ENCODE data around the gene H2AZ2. TPM values are rescaled to one million over a fixed set of nuclear protein-coding genes. Genes with fewer than 3 reads are reported as not detected.

H2AZ2 gene
- total RNA-seq, 3 donors from 2014 or later: 126 to 242 (median 158) TPM

DNA sequence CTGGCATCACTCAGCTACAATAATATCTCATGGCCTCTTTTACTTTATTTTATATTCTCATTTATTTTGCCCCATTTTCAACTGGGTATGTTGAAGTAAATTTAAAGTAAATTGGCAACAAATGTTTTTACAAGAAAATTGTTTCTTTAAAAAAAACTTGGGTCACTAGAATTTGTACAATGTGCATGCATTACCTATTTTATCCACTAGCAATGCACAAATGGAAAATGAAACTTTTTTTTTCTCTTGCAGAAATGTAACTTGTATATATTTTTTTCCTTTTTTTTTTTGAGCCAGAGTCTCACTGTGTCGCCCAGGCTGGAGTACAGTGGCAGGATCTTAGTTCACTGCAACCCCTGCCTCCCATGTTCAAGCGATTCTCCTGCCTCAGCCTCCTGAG, 10.3 kb upstream of the H2AZ2 start:
- Histone ChIP-seq H3K4me1 (ENCODE audit: low read depth) (peaks cover 4% of the 10 kb centered on the region), H3K9me3 (no peaks in the 10 kb centered on the region), H3K4me3 (no peak overlapping the region), H3K36me3 (ENCODE audit: low read depth) (no peaks in the 10 kb centered on the region)
- no peak for DNase-seq
- ATAC-seq: no peak
- TF ChIP-seq, protein P1, sequence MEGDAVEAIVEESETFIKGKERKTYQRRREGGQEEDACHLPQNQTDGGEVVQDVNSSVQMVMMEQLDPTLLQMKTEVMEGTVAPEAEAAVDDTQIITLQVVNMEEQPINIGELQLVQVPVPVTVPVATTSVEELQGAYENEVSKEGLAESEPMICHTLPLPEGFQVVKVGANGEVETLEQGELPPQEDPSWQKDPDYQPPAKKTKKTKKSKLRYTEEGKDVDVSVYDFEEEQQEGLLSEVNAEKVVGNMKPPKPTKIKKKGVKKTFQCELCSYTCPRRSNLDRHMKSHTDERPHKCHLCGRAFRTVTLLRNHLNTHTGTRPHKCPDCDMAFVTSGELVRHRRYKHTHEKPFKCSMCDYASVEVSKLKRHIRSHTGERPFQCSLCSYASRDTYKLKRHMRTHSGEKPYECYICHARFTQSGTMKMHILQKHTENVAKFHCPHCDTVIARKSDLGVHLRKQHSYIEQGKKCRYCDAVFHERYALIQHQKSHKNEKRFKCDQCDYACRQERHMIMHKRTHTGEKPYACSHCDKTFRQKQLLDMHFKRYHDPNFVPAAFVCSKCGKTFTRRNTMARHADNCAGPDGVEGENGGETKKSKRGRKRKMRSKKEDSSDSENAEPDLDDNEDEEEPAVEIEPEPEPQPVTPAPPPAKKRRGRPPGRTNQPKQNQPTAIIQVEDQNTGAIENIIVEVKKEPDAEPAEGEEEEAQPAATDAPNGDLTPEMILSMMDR (IDR thresholded peaks at IDR 0.05): no peak
- intact Hi-C loops (cut with DNase I, micrococcal nuclease): loop anchor here (5.0 to 10.0 kb wide), 3 partner anchors 67 to 279 kb away; no protein-coding TSS in a partner anchor

DNA sequence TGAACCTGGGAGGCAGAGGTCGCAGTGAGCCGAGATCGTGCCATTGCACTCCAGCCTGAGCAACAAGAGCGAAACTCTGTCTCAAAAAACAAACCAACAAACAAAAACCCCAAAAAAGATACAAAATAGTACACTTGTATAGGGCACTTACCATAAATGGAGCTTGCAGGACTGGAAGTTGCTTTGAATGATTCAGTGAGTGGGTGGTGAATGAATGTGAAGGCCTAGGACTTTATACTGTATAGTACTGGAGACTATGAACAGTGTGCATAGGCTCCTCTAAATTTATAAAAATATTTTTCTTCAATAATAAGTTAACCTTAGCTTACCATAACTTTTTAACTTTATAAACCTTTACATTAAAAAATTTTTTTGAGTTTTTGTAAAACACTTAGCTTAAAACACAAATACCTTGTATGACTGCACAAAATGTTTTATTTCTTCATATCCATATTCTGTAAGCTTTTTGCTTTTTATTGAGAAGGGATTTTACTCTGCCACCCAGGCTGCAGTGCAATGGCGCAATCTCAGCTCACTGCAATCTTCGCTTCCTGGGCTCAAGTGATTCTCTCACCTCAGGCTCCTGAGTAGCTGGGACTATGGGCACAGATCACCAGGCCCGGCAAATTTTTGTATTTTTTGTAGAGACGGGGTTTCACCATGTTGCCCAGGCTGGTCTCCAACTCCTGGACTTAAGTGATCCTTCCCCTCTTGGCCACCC, 6.9 kb upstream of the H2AZ2 start:
- peaks cover 4% of the 10 kb centered on the region for H3K4me1 ChIP-seq (ENCODE audit: low read depth)
- no peak overlapping the region for H3K4me3 ChIP-seq
- H3K9me3 ChIP-seq: no peaks in the 10 kb centered on the region
- TF ChIP-seq, protein P1 (IDR thresholded peaks at IDR 0.05): no peak
- DNase-seq: no peak
- H3K36me3 ChIP-seq (ENCODE audit: low read depth): no peaks in the 10 kb centered on the region
- intact Hi-C loops (cut with DNase I, micrococcal nuclease): loop anchor here (5.0 to 10.0 kb wide), 3 partner anchors 70 to 282 kb away; no protein-coding TSS in a partner anchor
- ATAC-seq: no peak

DNA sequence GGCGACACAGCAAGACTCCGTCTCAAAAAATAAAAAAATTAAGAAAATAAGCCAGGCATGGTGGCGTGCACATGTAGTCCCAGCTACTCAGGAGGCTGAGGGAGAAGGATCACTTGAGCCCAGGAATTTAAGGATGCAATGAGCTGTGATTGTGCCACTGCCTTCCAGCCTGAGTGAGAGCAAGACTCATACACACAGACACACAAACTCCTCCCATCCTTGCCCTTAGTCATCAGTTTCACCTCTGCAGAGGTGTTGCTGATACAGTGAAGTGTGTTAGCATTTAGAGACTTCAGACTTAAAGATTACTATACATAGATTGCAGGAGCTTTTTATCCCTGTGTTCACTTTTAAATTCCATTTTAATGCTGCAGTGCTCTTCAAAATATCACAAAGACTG, 5.5 kb upstream of the H2AZ2 start:
- intact Hi-C loops (cut with DNase I, micrococcal nuclease): loop anchor here (10.0 kb wide), 2 partner anchors 71 to 271 kb away; no protein-coding TSS in a partner anchor
- DNase-seq (no peak), ATAC-seq (no peak)
- TF ChIP-seq, protein P1 (IDR thresholded peaks at IDR 0.05): no peak
- H3K4me1 ChIP-seq (ENCODE audit: low read depth): peaks cover 7% of the 10 kb centered on the region
- H3K4me3 ChIP-seq: no peak overlapping the region
- H3K9me3 ChIP-seq: no peaks in the 10 kb centered on the region
- H3K36me3 ChIP-seq (ENCODE audit: low read depth): peaks cover under 1% of the 10 kb centered on the region

DNA sequence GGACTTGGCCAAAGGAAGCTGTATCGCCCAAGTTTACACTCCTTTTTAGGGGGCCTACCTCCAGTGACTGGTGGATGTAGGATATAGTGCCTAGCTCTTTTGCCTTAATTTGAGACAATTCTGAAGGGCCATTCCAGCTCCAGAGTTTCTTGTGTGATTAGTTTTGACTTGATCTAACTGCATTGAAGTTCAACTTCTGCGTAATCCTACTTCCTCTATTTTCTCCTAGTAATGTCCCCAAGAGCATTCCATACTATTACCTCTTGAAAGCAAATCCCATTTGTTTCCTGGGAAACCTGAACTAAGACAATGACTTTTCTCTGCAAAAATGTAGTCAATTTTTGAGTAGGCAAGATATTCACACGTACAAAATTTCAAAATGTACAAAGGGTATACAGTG, 4.7 kb upstream of the H2AZ2 start:
- no peak for ATAC-seq
- H3K9me3 ChIP-seq: no peaks in the 10 kb centered on the region
- TF ChIP-seq, protein P1 (IDR thresholded peaks at IDR 0.05): no peak

DNA sequence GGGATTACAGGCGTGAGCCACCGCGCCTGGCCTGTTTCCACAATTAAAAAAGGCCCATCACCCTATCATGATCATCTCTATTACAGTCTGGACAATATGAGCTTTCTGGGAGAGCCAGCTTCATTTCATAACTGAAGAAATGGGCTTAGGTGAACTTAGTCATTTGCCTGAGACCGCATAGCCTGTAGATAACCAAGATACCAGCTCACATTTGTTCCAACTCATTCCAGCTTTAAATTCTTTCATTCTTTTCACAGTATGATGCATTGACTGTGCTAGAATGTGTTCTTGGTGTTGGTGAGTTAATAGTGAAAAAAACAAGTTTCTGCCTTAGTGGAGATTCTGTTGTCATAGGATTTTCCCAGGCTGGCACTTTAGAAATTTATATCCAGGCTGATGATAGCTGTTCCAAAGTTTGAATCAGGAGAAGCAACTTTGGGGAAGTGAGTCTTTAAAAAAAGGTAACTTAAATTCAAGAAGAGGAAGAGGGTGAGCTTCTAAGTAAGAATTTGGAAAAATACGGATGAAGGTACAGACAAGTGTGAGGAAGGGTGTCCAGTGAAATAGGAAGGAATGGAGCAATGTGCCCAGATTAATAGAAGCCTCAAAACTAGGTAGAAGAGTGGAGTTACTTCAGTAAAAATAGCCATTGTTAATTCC, 2.1 kb upstream of the H2AZ2 start:
- peaks cover 8% of the 10 kb centered on the region for H3K4me1 ChIP-seq (ENCODE audit: low read depth)
- peaks cover 6% of the 10 kb centered on the region for H3K36me3 ChIP-seq (ENCODE audit: low read depth)
- DNase-seq (no peak), ATAC-seq (no peak)
- intact Hi-C loops (cut with DNase I, micrococcal nuclease): loop anchor here (10.0 kb wide), 3 partner anchors 75 to 275 kb away; partner anchors contain the start of gene TMED4 (in 1 of the 2)
- TF ChIP-seq, protein P1 (IDR thresholded peaks at IDR 0.05): no peak
- H3K9me3 ChIP-seq: no peaks in the 10 kb centered on the region
- H3K4me3 ChIP-seq: no peak overlapping the region

More for the DNA sequence above, 4.7 kb upstream of the H2AZ2 start:
- Histone ChIP-seq H3K4me1 (ENCODE audit: low read depth) (peaks cover 7% of the 10 kb centered on the region), H3K4me3 (no peak overlapping the region), H3K36me3 (ENCODE audit: low read depth) (peaks cover 6% of the 10 kb centered on the region)
- no peak for DNase-seq
- intact Hi-C loops (cut with DNase I, micrococcal nuclease): loop anchor here (10.0 kb wide), 2 partner anchors 72 to 272 kb away; no protein-coding TSS in a partner anchor

Data from mucosa of descending colon (tissue), 3 donors.